ENCODE results near the gene RNF207. TPM values are rescaled to one million over a fixed set of nuclear protein-coding genes. Genes with fewer than 3 reads are reported as not detected.

Gene RNF207
- total and polyA plus RNA-seq, 10 of the 15 experiments (the other 5 are each of a cell fraction or from before 2014, with no cell fraction given): 1.7 to 36.4 (median 13.1) TPM

- TF ChIP-seq IRF3 (IDR thresholded peaks at IDR 0.05): no peak
Observed at GRCh38 chr1:6235296-6235677, 29.4 kb downstream of the RNF207 start (continued).

GRCh38 chr1:6237093-6237492, 31.2 kb downstream of the RNF207 start:
- no peak for DNase-seq (ENCODE audit: low read depth, low spot score)
- peaks cover 0 to 5% of the 10 kb centered on the region in 2 experiments; a peak in 1 of 4 replicates for H3K36me3 ChIP-seq (ENCODE audit: control insufficient read depth in 2 of 2, insufficient read depth in 2 of 2, low read length in 1 of 2)
- in situ Hi-C loops (cut with MboI): no loop called here
- H3K9ac ChIP-seq (ENCODE audit: control insufficient read depth, insufficient read depth, low read length): no peak overlapping the region
- CTCF ChIA-PET: interaction anchor here (1.7 to 3.8 kb wide), 3 partner anchors 10 to 120 kb away, joined by 3 to 16 read pairs (median 10); partner anchors contain the start of gene RNF207
- H4K20me1 ChIP-seq (ENCODE audit: control insufficient read depth, insufficient read depth): no peaks in the 10 kb centered on the region
- RAD21 ChIA-PET (ENCODE audit: unreplicated experiment): no interaction called here
- H3K27me3 ChIP-seq (replicated peaks in 1 of 2; ENCODE audit: control insufficient read depth in 2 of 2, insufficient read depth in 2 of 2, low read length in 1 of 2): peaks cover 5 to 8% of the 10 kb centered on the region in 2 experiments
- WGBS (ENCODE audit: insufficient coverage, insufficient replicate concordance, low lambda C conversion rate, missing lambda C conversion rate): 98% methylated on average over 4 of the region's 4 CpGs
- no peaks in the 10 kb centered on the region for H3K9me3 ChIP-seq (replicated peaks; ENCODE audit: control insufficient read depth, insufficient read depth, low read length)
- intact Hi-C loops (cut with micrococcal nuclease; ENCODE audit: unreplicated experiment): no loop called here
- no peak for ATAC-seq
- H3K27ac ChIP-seq (ENCODE audit: control insufficient read depth, insufficient read depth): no peak overlapping the region
- SMC1A ChIA-PET (ENCODE audit: uncharacterized antibody, unreplicated experiment): interaction anchor here (1.2 to 2.2 kb wide), 2 partner anchors 10 to 125 kb away, joined by 3 to 6 read pairs; no protein-coding TSS in a partner anchor
- H3K79me2 ChIP-seq (ENCODE audit: control insufficient read depth, insufficient read depth, low read length): peaks cover 17% of the 10 kb centered on the region
- H2AFZ ChIP-seq (ENCODE audit: control insufficient read depth, low read depth, low read length): no peak overlapping the region
- no TSS peak for BruUV-seq (replicated peaks)
- FAIRE-seq: no peak
- H3K4me3 ChIP-seq: no peak overlapping the region
- POLR2A ChIA-PET: no interaction called here
- H3K4me2 ChIP-seq (ENCODE audit: control insufficient read depth, insufficient read depth): no peak overlapping the region
- peaks cover 5% of the 10 kb centered on the region; the same call in 1 of the 2 replicates for H3K4me1 ChIP-seq (ENCODE audit: control insufficient read depth, insufficient read depth, low read length)
- TF ChIP-seq RCOR1 (conservative IDR thresholded peaks at IDR 0.05; ENCODE audit: low read depth, low read length): no peak
- no peak for TF ChIP-seq NR2C1 (IDR thresholded peaks at IDR 0.05)
- no peak for TF ChIP-seq CBFB (IDR thresholded peaks at IDR 0.05; ENCODE audit: low read depth)
- TF ChIP-seq SMAD5 (IDR thresholded peaks at IDR 0.05; ENCODE audit: low read depth): no peak
- no peak for TF ChIP-seq ZSCAN29 (IDR thresholded peaks at IDR 0.05)
- TF ChIP-seq TBL1XR1 (IDR thresholded peaks at IDR 0.05; ENCODE audit: low read depth, low read length): no peak
- TF ChIP-seq BMI1 (IDR thresholded peaks at IDR 0.05; ENCODE audit: borderline replicate concordance): no peak
- TF ChIP-seq, protein P1, sequence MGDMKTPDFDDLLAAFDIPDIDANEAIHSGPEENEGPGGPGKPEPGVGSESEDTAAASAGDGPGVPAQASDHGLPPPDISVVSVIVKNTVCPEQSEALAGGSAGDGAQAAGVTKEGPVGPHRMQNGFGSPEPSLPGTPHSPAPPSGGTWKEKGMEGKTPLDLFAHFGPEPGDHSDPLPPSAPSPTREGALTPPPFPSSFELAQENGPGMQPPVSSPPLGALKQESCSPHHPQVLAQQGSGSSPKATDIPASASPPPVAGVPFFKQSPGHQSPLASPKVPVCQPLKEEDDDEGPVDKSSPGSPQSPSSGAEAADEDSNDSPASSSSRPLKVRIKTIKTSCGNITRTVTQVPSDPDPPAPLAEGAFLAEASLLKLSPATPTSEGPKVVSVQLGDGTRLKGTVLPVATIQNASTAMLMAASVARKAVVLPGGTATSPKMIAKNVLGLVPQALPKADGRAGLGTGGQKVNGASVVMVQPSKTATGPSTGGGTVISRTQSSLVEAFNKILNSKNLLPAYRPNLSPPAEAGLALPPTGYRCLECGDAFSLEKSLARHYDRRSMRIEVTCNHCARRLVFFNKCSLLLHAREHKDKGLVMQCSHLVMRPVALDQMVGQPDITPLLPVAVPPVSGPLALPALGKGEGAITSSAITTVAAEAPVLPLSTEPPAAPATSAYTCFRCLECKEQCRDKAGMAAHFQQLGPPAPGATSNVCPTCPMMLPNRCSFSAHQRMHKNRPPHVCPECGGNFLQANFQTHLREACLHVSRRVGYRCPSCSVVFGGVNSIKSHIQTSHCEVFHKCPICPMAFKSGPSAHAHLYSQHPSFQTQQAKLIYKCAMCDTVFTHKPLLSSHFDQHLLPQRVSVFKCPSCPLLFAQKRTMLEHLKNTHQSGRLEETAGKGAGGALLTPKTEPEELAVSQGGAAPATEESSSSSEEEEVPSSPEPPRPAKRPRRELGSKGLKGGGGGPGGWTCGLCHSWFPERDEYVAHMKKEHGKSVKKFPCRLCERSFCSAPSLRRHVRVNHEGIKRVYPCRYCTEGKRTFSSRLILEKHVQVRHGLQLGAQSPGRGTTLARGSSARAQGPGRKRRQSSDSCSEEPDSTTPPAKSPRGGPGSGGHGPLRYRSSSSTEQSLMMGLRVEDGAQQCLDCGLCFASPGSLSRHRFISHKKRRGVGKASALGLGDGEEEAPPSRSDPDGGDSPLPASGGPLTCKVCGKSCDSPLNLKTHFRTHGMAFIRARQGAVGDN (IDR thresholded peaks at IDR 0.05): no peak
- TF ChIP-seq TCF7 (IDR thresholded peaks at IDR 0.05; ENCODE audit: borderline replicate concordance): no peak
- no peak for TF ChIP-seq NFYA (IDR thresholded peaks at IDR 0.05; ENCODE audit: borderline replicate concordance, low read depth, low read length)
- TF ChIP-seq POLR2AphosphoS5 (IDR thresholded peaks at IDR 0.05; ENCODE audit: low read length): no peak
- TF ChIP-seq MXI1 (IDR thresholded peaks at IDR 0.05; ENCODE audit: low read depth, low read length): no peak
- TF ChIP-seq, protein P2, sequence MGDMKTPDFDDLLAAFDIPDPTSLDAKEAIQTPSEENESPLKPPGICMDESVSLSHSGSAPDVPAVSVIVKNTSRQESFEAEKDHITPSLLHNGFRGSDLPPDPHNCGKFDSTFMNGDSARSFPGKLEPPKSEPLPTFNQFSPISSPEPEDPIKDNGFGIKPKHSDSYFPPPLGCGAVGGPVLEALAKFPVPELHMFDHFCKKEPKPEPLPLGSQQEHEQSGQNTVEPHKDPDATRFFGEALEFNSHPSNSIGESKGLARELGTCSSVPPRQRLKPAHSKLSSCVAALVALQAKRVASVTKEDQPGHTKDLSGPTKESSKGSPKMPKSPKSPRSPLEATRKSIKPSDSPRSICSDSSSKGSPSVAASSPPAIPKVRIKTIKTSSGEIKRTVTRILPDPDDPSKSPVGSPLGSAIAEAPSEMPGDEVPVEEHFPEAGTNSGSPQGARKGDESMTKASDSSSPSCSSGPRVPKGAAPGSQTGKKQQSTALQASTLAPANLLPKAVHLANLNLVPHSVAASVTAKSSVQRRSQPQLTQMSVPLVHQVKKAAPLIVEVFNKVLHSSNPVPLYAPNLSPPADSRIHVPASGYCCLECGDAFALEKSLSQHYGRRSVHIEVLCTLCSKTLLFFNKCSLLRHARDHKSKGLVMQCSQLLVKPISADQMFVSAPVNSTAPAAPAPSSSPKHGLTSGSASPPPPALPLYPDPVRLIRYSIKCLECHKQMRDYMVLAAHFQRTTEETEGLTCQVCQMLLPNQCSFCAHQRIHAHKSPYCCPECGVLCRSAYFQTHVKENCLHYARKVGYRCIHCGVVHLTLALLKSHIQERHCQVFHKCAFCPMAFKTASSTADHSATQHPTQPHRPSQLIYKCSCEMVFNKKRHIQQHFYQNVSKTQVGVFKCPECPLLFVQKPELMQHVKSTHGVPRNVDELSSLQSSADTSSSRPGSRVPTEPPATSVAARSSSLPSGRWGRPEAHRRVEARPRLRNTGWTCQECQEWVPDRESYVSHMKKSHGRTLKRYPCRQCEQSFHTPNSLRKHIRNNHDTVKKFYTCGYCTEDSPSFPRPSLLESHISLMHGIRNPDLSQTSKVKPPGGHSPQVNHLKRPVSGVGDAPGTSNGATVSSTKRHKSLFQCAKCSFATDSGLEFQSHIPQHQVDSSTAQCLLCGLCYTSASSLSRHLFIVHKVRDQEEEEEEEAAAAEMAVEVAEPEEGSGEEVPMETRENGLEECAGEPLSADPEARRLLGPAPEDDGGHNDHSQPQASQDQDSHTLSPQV (IDR thresholded peaks at IDR 0.05): no peak

Measured in GM12878 (cell line).